GM19193 (cell line): ENCODE measurements around the gene FANCD2OS.

Experiments used
- POLR2A ChIP-seq: IDR thresholded peaks from 4 replicates; pipeline ENCODE4 v1.6.1; 2011; ENCODE audit not compliant: insufficient read depth, insufficient read length; ENCODE audit errors: extremely low read depth

The FANCD2OS gene

GRCh38 chr3:10115326-10116137 lies 7.5 kb upstream of the FANCD2OS start, which contains the start of gene BRK1:
TSS of gene BRK1 (plus strand) at chr3:10115675. CDS start at chr3:10115702, 27 bp downstream.
- peak; percentile 97 for TF ChIP-seq POLR2A

DNA sequence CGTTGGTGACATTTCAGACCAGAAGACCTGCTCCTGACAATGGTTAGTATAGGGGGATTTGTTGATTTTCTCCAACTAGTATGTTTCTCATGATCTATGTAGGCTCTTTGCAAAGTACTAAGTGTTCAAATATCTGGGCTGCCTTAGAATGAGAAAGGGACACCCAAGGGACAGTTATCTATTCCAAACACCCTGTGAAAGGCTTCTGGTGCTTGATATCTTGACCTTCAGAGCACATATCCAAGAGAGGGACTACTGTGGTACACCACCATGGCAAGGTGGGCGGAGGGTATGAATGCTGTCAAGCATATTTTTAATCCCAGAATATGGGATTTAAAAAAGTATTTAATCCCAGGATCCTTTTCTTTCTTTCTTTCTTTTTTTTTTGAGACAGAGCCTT lies 1.1 kb downstream of the FANCD2OS start:
- no peak for TF ChIP-seq POLR2A

GRCh38 chr3:10099041-10099440 lies 9.0 kb downstream of the FANCD2OS start:
- TF ChIP-seq POLR2A = no peak

GRCh38 chr3:10093678-10094077 lies 14.4 kb downstream of the FANCD2OS start:
- TF ChIP-seq POLR2A = no peak

GRCh38 chr3:10090179-10090578 lies 17.9 kb downstream of the FANCD2OS start:
- TF ChIP-seq POLR2A = no peak

- no peak for TF ChIP-seq POLR2A
Measured at GRCh38 chr3:10088256-10088655, 19.8 kb downstream of the FANCD2OS start.

GRCh38 chr3:10085738-10086137 lies 22.3 kb downstream of the FANCD2OS start:
- no peak for TF ChIP-seq POLR2A

DNA sequence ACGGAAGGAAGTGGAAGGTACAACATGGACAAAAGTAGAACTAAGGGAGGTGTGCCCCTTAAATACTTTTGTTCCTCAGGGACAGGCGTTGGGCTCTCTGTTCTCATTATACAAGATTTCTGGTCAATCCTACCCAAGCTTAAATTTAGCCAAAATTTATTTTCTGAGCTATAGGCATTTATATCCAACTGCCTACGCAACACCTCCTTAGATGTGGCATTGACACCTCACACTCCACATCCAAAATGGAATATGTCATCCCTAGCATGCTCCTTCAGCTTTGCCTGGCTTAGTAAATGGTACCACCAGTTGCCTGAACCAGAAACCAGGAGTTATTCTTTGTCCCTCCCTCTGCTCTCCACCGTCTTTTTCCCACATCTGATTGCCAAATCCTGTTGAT lies 26.2 kb downstream of the FANCD2OS start:
- TF ChIP-seq POLR2A = no peak

DNA sequence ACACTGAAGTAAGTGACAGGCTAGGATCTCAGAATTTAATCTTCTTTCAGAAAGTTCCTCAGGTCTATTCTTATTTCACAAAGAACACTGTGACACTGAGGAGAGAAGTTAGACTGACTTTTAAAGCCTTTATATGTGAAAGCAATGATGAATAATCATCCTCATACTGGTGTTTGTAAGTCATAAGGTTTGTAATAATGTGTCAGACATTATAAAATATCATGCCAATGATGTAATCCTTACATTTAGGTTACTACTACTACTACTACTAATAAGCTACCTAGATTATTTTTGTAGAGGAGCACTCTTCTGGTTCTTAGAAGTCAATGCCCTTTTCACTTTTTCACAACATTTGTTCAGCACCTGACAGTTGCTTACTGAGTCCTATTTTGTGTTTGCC lies 33.4 kb downstream of the FANCD2OS start:
- TF ChIP-seq POLR2A = no peak

DNA sequence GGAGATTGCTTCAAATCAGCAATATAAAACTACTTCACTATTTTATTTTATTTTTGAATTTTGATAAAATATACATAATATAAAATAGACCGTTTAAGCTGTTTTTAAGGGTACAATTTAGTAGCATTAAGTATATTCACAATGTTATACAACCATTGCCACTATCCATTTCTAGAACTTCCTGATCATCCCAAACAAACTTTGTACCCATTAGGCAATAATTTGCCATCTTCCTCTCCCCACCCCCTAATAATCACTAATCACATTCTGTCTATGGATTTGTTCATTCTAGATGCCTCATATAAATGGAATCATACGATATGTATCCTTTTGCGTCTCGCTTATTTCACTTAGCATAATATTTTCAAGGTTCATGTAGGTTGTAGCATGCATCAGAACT lies 53.0 kb downstream of the FANCD2OS start:
- TF ChIP-seq POLR2A = no peak
